Common myeloid progenitor, CD34-positive (primary cell): ENCODE results near the gene PEX19.

Source experiments
- CTCF ChIA-PET: fragments of 350-600 bp; sonication (Branson Sonifier 250); formaldehyde crosslinking; loops from one replicate; lab custom pipeline; 2021; ENCODE audit warnings: antibody characterized with exemption; lab: Charles Lee
- POLR2A ChIA-PET: fragments of 350-600 bp; sonication (Branson Sonifier 250); formaldehyde crosslinking; loops from one replicate; lab custom pipeline; 2021; ENCODE audit warnings: antibody characterized with exemption; lab: Charles Lee
- DNase-seq, 3 donors: peaks; one replicate each; pipeline versions ENCODE4 v3.0.0 to v3.0.0-alpha.2; 2013
- H3K27ac ChIP-seq, 2 experiments: 1 replicate in 1 of 2; 2 replicates in 1 of 2; pipeline ENCODE4 v1.7.0; 2013; ENCODE audit warnings: inconsistent platforms in 2 of 2, low read length in 2 of 2, mild to moderate bottlenecking in 2 of 2, low read depth in 1 of 2, moderate library complexity in 1 of 2; ENCODE audit not compliant: severe bottlenecking in 2 of 2, insufficient read depth in 1 of 2, poor library complexity in 1 of 2
- H3K27me3 ChIP-seq, 5 experiments: replicated peaks in 2 of 5; 1 replicate in 3 of 5; 2 replicates in 2 of 5; pipeline versions ENCODE4 v1.6.1 to v1.7.0; 2013; ENCODE audit warnings: low read length in 4 of 5, mild to moderate bottlenecking in 2 of 5, moderate library complexity in 2 of 5, inconsistent platforms in 1 of 5; ENCODE audit not compliant: insufficient read depth in 5 of 5, control insufficient read depth in 4 of 5
- H3K36me3 ChIP-seq, 4 experiments: 1 replicate in 2 of 4; 2 replicates in 2 of 4; pipeline versions ENCODE4 v1.6.1 to v1.7.0; 2013; ENCODE audit warnings: low read length in 3 of 4, control low read depth in 1 of 4, mild to moderate bottlenecking in 1 of 4; ENCODE audit not compliant: control insufficient read depth in 4 of 4, insufficient read depth in 4 of 4
- H3K4me1 ChIP-seq, 4 experiments: 1 replicate in 3 of 4; 2 replicates in 1 of 4; pipeline versions ENCODE4 v1.6.1 to v1.7.1; 2013; ENCODE audit warnings: low read length in 3 of 4, mild to moderate bottlenecking in 3 of 4, control low read depth in 1 of 4, inconsistent platforms in 1 of 4, moderate library complexity in 1 of 4; ENCODE audit not compliant: control insufficient read depth in 4 of 4, insufficient read depth in 4 of 4; ENCODE audit errors: control extremely low read depth in 1 of 4
- H3K4me3 ChIP-seq, 7 experiments: 1 replicate in 4 of 7; 2 replicates in 3 of 7; pipeline versions ENCODE4 v1.5.1 to v1.7.0; 2013; ENCODE audit warnings: mild to moderate bottlenecking in 7 of 7, low read length in 6 of 7, moderate library complexity in 6 of 7, inconsistent platforms in 2 of 7, low read depth in 2 of 7, control low read depth in 1 of 7; ENCODE audit not compliant: insufficient read depth in 4 of 7, control insufficient read depth in 1 of 7; ENCODE audit errors: extremely low read depth in 1 of 7
- H3K9me3 ChIP-seq, 5 experiments: 1 replicate in 4 of 5; 2 replicates in 1 of 5; pipeline versions ENCODE4 v1.6.1 to v1.7.1; 2013; ENCODE audit warnings: low read length in 4 of 5, mild to moderate bottlenecking in 2 of 5, inconsistent platforms in 1 of 5, low read depth in 1 of 5, moderate library complexity in 1 of 5; ENCODE audit not compliant: control insufficient read depth in 4 of 5, insufficient read depth in 2 of 5; ENCODE audit errors: control extremely low read depth in 1 of 5
- WGBS: methylation state at CpG from one replicate; pipeline ENCODE4 v1.1.5; 2013; ENCODE audit not compliant: insufficient coverage; 5-methylcytosine and 5-hydroxymethylcytosine counted together

Gene PEX19

DNA sequence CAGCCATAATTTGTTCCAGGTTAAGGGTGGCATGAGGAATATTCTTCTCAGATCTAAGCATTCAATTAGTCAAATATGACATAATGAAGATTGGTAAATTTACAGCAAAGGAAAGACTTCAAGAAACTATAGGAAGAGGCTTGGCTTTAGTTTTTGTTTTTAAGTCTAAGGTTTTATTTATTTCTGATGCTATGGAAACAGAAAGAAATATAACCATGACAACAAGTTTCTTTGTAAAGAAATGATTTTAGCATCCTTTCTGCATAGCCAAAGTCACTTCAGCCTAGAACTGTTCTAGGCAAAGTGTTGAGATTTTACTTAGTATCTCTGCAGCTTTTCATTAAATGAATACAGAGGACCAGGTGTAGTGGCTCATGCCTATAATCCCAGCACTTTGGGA is 52.0 kb downstream of the PEX19 start:
- H3K4me3 ChIP-seq = no peak overlapping the region
- no peaks in the 10 kb centered on the region for H3K4me1 ChIP-seq
- peak; percentile 14 to 52 (median 49) for DNase-seq
- peak overlapping the region; percentile 50 to 59 for H3K27ac ChIP-seq
- no peaks in the 10 kb centered on the region for H3K9me3 ChIP-seq
- H3K36me3 ChIP-seq = peaks cover 30 to 87% (median 52%) of the 10 kb centered on the region in 4 experiments
- no peaks in the 10 kb centered on the region for H3K27me3 ChIP-seq
- ChIA-PET CTCF (interaction anchor here (0.7 to 14.0 kb wide), 6 partner anchors 10 to 123 kb away, joined by 3 to 101 read pairs (median 3); no protein-coding TSS in a partner anchor), POLR2A (no interaction called here)

DNA sequence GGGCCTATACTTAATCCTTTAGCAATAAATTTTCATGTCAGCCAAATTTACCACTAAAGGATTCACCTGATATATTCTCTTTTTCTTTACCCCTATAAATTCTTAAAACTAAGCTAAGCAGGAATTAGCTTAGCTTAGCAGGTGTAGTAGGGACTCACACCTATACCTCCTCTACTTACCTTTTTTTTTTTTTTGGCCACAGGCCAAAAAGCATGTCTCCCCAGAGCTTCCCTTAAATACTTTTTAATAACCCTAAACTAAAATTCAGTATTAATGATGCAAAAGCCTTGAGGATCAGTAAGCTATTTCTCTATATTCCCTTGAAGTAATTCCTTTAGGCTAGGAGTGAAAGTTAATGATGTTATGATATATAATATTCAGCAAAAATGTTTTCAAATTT is 56.5 kb downstream of the PEX19 start:
- CTCF ChIA-PET = interaction anchor here (0.6 to 3.5 kb wide), 11 partner anchors 8 to 141 kb away, joined by 3 to 13 read pairs (median 4); no protein-coding TSS in a partner anchor
- H3K9me3 ChIP-seq = no peaks in the 10 kb centered on the region
- H3K27ac ChIP-seq = no peak overlapping the region
- POLR2A ChIA-PET = no interaction called here
- H3K4me3 ChIP-seq = no peak overlapping the region
- no peak for DNase-seq
- no peaks in the 10 kb centered on the region for H3K4me1 ChIP-seq
- no peaks in the 10 kb centered on the region for H3K27me3 ChIP-seq
- peaks cover 23 to 90% (median 59%) of the 10 kb centered on the region in 4 experiments for H3K36me3 ChIP-seq

DNA sequence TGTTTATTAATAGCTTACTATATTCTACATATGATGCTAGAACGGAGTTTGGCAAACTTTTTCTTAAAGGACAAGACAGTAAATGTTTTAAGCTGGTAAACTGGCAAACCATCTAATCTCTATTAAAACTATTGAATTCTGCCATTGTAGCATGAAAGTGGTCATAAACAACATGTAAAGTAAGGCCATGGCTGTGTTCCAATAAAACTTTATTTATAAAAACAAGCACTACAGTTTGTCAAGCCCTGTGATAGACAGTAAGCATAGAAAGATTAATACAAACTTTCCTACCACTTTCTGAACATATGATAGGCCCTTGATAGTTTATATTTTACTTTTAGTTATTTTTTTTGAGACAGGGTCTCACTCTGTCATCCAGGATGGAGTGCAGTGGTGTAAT is 57.4 kb downstream of the PEX19 start:
- WGBS = no CpG with 5 or more reads among the region's 1 CpG
- H3K36me3 ChIP-seq = peaks cover 25 to 94% (median 64%) of the 10 kb centered on the region in 4 experiments
- CTCF ChIA-PET = interaction anchor here (0.6 to 3.5 kb wide), 8 partner anchors 8 to 126 kb away, joined by 3 to 11 read pairs (median 3); no protein-coding TSS in a partner anchor
- no peaks in the 10 kb centered on the region for H3K9me3 ChIP-seq
- H3K4me1 ChIP-seq = no peaks in the 10 kb centered on the region
- POLR2A ChIA-PET = no interaction called here
- no peak for DNase-seq
- no peak overlapping the region for H3K27ac ChIP-seq
- no peaks in the 10 kb centered on the region for H3K27me3 ChIP-seq
- no peak overlapping the region for H3K4me3 ChIP-seq

DNA sequence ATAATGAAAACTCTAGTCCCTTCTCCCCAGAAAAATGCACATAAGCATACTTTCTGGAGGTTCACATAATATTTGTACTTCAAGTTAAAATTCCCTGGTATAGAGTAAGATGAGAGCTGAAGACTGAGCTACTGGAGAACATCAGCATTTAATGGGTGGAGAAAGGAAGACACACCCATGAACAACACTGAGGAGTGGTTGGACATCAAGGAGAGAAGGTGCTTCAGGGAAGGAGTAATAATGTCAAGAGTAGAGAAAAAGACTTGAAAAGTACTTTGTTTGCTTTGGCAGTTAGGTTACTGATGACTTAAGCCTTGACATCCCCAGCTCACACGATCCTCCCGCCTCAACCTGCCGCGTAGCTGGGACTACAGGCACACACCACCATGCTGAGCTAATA is 57.9 kb downstream of the PEX19 start:
- no peaks in the 10 kb centered on the region for H3K9me3 ChIP-seq
- H3K4me1 ChIP-seq = no peaks in the 10 kb centered on the region
- no peak overlapping the region for H3K4me3 ChIP-seq
- no peak overlapping the region for H3K27ac ChIP-seq
- ChIA-PET POLR2A (no interaction called here), CTCF (interaction anchor here (0.9 to 3.5 kb wide), 6 partner anchors 9 to 125 kb away, joined by 3 to 11 read pairs (median 4); no protein-coding TSS in a partner anchor)
- peaks cover 29 to 99% (median 66%) of the 10 kb centered on the region in 4 experiments for H3K36me3 ChIP-seq
- H3K27me3 ChIP-seq = no peaks in the 10 kb centered on the region
- no peak for DNase-seq
- 100% methylated on average over 4 of the region's 4 CpGs for WGBS
